Activated naive CD8-positive, alpha-beta T cell treated with anti-CD3 and anti-CD28 coated beads for 36 hours (primary cell): ENCODE measurements around the gene MTARC1. TPM values are rescaled to one million over a fixed set of nuclear protein-coding genes. Genes with fewer than 3 reads are reported as not detected.

Source experiments
- DNase-seq: peaks from one replicate; pipeline ENCODE4 v3.0.0; 2021
- H3K27ac Mint-ChIP-seq: one replicate; pipeline ENCODE4 v1.8.0; 2022; ENCODE audit warnings: mild to moderate bottlenecking, moderate library complexity, mixed read lengths
- H3K27me3 Mint-ChIP-seq: one replicate; pipeline ENCODE4 v1.8.0; 2022; ENCODE audit warnings: mild to moderate bottlenecking, mixed read lengths
- H3K36me3 Mint-ChIP-seq: one replicate; pipeline ENCODE4 v1.8.0; 2021; ENCODE audit warnings: mild to moderate bottlenecking, mixed read lengths
- H3K4me1 Mint-ChIP-seq: one replicate; pipeline ENCODE4 v1.8.0; 2021; ENCODE audit warnings: mixed read lengths
- H3K4me3 Mint-ChIP-seq: one replicate; pipeline ENCODE4 v1.8.0; 2022; ENCODE audit warnings: mild to moderate bottlenecking, moderate library complexity, mixed read lengths
- H3K9me3 Mint-ChIP-seq: one replicate; pipeline ENCODE4 v1.8.0; 2022; ENCODE audit warnings: mixed read lengths
- total RNA-seq, 2 experiments: library from RNA; stranded (reverse); gene quantifications; one replicate each; pipeline ENCODE4 v1.2.3, GENCODE V29; 2021

MTARC1 gene
- total RNA-seq, 2 experiments from 2014 or later, result 0.33 TPM; not detected in 1

DNA sequence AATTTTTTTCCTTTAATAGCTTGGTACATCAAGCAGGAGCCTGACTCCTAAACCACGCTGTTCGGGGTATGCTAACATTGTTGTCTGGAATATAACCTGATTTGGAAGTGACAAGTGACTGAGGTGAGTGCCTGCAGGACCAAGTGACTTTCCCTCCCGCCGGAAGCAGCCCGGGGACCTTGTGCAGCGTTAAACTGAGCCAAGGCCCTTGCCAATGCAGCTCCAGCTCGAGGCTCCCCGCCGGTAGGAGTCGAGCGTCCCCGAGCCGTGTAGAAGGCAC, 716 bp upstream of the MTARC1 start:
- Mint-ChIP-seq H3K36me3 (no peaks in the 10 kb centered on the region), H3K4me3 (no peak overlapping the region), H3K4me1 (no peaks in the 10 kb centered on the region), H3K27me3 (peaks cover 60% of the 10 kb centered on the region), H3K9me3 (no peaks in the 10 kb centered on the region), H3K27ac (no peak overlapping the region)
- DNase-seq, result no peak

DNA sequence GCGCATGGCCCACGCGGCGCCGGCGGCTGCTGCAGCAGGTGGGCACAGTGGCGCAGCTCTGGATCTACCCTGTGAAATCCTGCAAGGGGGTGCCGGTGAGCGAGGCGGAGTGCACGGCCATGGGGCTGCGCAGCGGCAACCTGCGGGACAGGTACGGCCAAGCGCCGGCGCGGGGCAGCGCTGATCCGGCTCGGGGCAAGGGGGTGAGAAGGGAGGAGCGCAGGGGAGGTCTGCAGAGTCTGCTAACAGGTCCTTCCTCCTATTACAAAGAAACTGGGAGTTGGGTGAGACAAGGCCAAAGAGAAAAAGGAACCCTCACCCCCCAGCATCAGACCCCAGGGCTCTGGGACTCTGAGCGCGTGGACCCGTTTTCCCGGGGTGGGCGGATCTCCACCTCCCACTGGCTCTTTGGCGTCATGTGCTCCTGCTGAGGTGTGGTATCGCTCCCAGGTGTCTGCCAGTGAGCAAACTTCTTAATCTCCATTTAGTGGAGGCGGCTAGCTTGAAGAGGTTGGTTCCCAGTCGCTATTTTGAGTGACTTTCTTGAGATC, 431 bp downstream of the MTARC1 start:
- Mint-ChIP-seq H3K36me3 (no peaks in the 10 kb centered on the region), H3K9me3 (no peaks in the 10 kb centered on the region), H3K4me1 (no peaks in the 10 kb centered on the region), H3K4me3 (no peak overlapping the region), H3K27ac (no peak overlapping the region), H3K27me3 (peaks cover 60% of the 10 kb centered on the region)
- no peak for DNase-seq

- no peaks in the 10 kb centered on the region for H3K9me3 Mint-ChIP-seq
- DNase-seq, result no peak
- H3K36me3 Mint-ChIP-seq, result no peaks in the 10 kb centered on the region
- peaks cover 48% of the 10 kb centered on the region for H3K27me3 Mint-ChIP-seq
- no peak overlapping the region for H3K27ac Mint-ChIP-seq
- H3K4me3 Mint-ChIP-seq, result no peak overlapping the region
- no peaks in the 10 kb centered on the region for H3K4me1 Mint-ChIP-seq
These were observed 2.2 kb downstream of the MTARC1 start for GRCh38 chr1:220788900-220789299.

DNA sequence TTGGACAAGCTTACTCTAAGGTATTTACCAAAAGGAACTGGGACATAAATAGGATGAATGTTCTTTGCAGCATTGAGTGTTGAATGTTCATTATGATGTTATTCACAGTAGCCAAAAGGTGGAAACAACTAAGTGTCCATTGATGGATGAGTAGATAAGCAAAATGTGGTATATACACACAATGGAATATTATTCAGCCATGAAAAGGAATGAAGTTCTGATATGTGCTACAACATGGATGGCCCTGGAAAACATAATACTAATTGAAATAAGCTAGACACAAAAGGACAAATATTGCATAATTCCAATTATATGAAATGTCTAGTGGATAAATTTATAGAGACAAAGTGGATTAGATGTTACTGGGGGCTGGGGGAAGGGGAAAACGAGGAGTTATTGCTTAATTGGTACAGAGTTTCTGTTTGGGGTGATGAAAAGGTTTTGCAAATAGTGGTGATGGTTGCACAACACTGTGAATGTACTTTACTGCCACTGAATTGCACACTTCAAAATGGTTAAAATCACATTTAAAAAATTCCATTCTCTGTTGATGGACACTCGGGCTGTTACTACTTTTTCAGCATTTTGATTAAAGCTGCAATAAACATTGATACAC, 2.9 kb downstream of the MTARC1 start:
- Mint-ChIP-seq H3K9me3 (no peaks in the 10 kb centered on the region), H3K27ac (no peak overlapping the region), H3K4me3 (no peak overlapping the region), H3K27me3 (peaks cover 41% of the 10 kb centered on the region), H3K4me1 (no peaks in the 10 kb centered on the region), H3K36me3 (no peaks in the 10 kb centered on the region)
- no peak for DNase-seq

- Mint-ChIP-seq H3K4me3 (no peak overlapping the region), H3K4me1 (no peaks in the 10 kb centered on the region), H3K27ac (no peak overlapping the region), H3K36me3 (no peaks in the 10 kb centered on the region), H3K9me3 (no peaks in the 10 kb centered on the region), H3K27me3 (peaks cover 25% of the 10 kb centered on the region)
- DNase-seq, result no peak
These were observed 4.6 kb downstream of the MTARC1 start for GRCh38 chr1:220791285-220791684.

DNA sequence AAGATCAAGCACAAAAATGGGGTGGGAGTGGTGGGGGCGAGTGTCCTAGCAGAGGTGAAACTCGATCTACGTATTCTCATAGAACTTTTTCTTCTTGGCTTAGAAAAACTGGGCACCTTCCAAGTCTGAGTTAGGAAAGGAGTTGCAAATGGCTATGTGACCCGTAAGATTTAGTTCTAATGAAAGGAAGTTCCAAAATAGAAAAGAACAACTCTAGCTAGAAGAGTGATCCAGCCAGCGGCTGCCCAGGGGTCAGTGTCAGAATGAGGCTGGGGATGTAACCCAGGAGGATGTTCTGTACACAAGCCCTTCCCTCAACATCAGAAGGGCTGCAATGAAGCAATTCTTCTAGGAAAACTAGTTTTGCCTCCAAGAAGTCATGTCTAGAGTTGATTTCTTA, 5.2 kb downstream of the MTARC1 start:
- no peaks in the 10 kb centered on the region for H3K4me1 Mint-ChIP-seq
- no peaks in the 10 kb centered on the region for H3K9me3 Mint-ChIP-seq
- no peak overlapping the region for H3K27ac Mint-ChIP-seq
- DNase-seq, result no peak
- H3K4me3 Mint-ChIP-seq, result no peak overlapping the region
- H3K27me3 Mint-ChIP-seq, result peaks cover 21% of the 10 kb centered on the region
- no peaks in the 10 kb centered on the region for H3K36me3 Mint-ChIP-seq

GRCh38 chr1:220796530-220796929, 9.8 kb downstream of the MTARC1 start:
- no peaks in the 10 kb centered on the region for H3K36me3 Mint-ChIP-seq
- H3K27ac Mint-ChIP-seq, result no peak overlapping the region
- H3K4me3 Mint-ChIP-seq, result no peak overlapping the region
- no peaks in the 10 kb centered on the region for H3K9me3 Mint-ChIP-seq
- H3K4me1 Mint-ChIP-seq, result no peaks in the 10 kb centered on the region
- no peaks in the 10 kb centered on the region for H3K27me3 Mint-ChIP-seq
- DNase-seq, result no peak

DNA sequence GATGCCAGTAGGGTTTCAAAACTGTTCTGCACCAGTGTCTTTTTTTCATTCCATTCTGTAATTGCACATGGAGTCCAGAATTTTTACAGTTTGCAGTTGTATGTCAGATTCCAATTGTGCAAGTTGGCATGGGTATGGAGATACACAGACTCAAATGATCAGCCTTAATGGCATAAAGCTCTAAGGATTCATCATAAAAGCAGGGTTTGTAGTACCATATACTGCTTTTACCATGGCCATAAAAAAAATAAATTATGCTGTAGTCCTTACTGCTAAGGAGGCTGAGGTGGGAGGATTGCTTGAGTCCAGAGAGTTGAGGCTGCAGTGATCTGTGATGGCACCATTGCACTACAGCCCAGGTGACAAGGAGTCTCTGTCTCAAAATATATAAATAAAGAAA, 10.3 kb downstream of the MTARC1 start:
- H3K9me3 Mint-ChIP-seq, result no peaks in the 10 kb centered on the region
- no peak overlapping the region for H3K4me3 Mint-ChIP-seq
- H3K27ac Mint-ChIP-seq, result no peak overlapping the region
- no peaks in the 10 kb centered on the region for H3K27me3 Mint-ChIP-seq
- H3K4me1 Mint-ChIP-seq, result no peaks in the 10 kb centered on the region
- H3K36me3 Mint-ChIP-seq, result no peaks in the 10 kb centered on the region
- no peak for DNase-seq

GRCh38 chr1:220797553-220797952, 10.8 kb downstream of the MTARC1 start:
- no peak overlapping the region for H3K4me3 Mint-ChIP-seq
- H3K9me3 Mint-ChIP-seq, result no peaks in the 10 kb centered on the region
- no peak for DNase-seq
- no peaks in the 10 kb centered on the region for H3K27me3 Mint-ChIP-seq
- no peak overlapping the region for H3K27ac Mint-ChIP-seq
- H3K36me3 Mint-ChIP-seq, result no peaks in the 10 kb centered on the region
- no peaks in the 10 kb centered on the region for H3K4me1 Mint-ChIP-seq

- Mint-ChIP-seq H3K27me3 (peaks cover 4% of the 10 kb centered on the region), H3K36me3 (no peaks in the 10 kb centered on the region), H3K4me3 (no peak overlapping the region), H3K9me3 (no peaks in the 10 kb centered on the region), H3K4me1 (no peaks in the 10 kb centered on the region), H3K27ac (no peak overlapping the region)
- no peak for DNase-seq
These were observed 11.6 kb downstream of the MTARC1 start for GRCh38 chr1:220798338-220798737.

DNA sequence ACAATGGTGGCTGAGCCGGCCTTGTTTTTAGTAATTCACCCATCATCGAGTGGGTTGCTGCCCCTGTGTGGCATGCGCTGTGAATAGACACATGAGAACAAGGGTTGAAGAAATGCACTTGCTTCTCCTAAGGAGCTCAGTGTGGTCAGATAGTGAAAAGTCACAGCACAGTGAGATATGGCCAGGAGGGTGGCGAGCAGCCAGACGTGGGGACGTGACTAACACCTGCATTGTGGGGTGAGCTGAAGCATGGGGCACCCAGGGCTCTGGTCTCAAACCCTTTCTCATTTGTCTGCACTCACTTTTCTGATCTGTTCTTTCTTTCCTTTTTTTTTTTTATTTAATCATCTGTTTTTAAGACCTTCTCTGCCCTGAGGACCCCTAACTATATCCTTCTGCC, 13.5 kb downstream of the MTARC1 start:
- no peaks in the 10 kb centered on the region for H3K9me3 Mint-ChIP-seq
- H3K36me3 Mint-ChIP-seq, result no peaks in the 10 kb centered on the region
- H3K4me1 Mint-ChIP-seq, result no peaks in the 10 kb centered on the region
- no peak overlapping the region for H3K27ac Mint-ChIP-seq
- no peak for DNase-seq
- peaks cover 7% of the 10 kb centered on the region for H3K27me3 Mint-ChIP-seq
- no peak overlapping the region for H3K4me3 Mint-ChIP-seq

- H3K27ac Mint-ChIP-seq, result no peak overlapping the region
These were observed 16.9 kb downstream of the MTARC1 start for GRCh38 chr1:220803401-220804201.

GRCh38 chr1:220804202-220804586, 17.5 kb downstream of the MTARC1 start:
- no peak for DNase-seq
- peaks cover 10% of the 10 kb centered on the region for H3K27me3 Mint-ChIP-seq
- no peaks in the 10 kb centered on the region for H3K9me3 Mint-ChIP-seq
- H3K4me3 Mint-ChIP-seq, result no peak overlapping the region
- H3K36me3 Mint-ChIP-seq, result no peaks in the 10 kb centered on the region
- no peak overlapping the region for H3K27ac Mint-ChIP-seq
- H3K4me1 Mint-ChIP-seq, result no peaks in the 10 kb centered on the region

More at GRCh38 chr1:220803401-220804201, 16.9 kb downstream of the MTARC1 start:
- Mint-ChIP-seq H3K27me3 (peaks cover 7% of the 10 kb centered on the region), H3K36me3 (no peaks in the 10 kb centered on the region), H3K9me3 (no peaks in the 10 kb centered on the region), H3K4me1 (no peaks in the 10 kb centered on the region), H3K4me3 (no peak overlapping the region)
- no peak for DNase-seq

DNA sequence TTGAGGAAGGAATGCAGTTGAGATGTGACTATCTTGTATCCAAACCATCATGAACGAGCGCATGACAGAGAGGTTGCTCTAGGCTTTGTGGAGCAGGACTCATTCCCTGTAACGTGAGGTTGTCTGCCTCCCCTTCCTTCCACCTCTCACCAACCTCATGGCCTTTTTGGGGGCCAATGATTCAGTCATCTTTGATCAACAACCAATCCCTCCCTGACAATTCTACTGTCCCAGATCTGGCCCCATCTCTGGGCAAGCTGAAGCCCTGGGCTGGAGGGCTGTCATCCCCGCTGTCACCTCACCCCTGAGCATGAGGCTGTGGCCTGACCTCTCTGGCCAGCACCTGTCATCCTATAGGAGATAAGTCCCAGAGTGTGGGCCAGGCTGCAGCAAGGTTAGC, 19.7 kb downstream of the MTARC1 start:
- H3K4me3 Mint-ChIP-seq, result no peak overlapping the region
- H3K36me3 Mint-ChIP-seq, result no peaks in the 10 kb centered on the region
- no peaks in the 10 kb centered on the region for H3K9me3 Mint-ChIP-seq
- H3K4me1 Mint-ChIP-seq, result peaks cover 2% of the 10 kb centered on the region
- peaks cover 19% of the 10 kb centered on the region for H3K27me3 Mint-ChIP-seq
- DNase-seq, result no peak
- no peak overlapping the region for H3K27ac Mint-ChIP-seq

DNA sequence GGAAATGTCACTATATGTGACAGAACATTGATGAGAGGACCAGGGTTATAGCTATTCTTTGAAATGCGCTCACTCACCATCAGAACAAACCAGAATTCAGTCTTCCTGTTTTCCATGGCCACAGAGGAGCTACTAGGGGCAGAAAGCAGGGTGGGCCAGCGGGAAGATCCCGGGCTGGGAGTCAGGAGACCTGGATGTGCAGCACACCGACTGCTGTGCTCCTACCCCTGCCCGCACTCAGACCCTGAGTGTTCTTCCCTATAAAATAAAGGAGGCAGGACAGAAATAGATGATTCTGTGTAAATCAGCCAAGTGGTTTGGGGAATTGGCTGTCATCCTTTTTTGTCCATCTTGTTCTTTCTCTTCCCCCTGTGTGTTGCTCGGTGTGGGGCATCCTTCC, 21.0 kb downstream of the MTARC1 start:
- Mint-ChIP-seq H3K36me3 (no peaks in the 10 kb centered on the region), H3K9me3 (no peaks in the 10 kb centered on the region), H3K27me3 (peaks cover 29% of the 10 kb centered on the region), H3K4me1 (peaks cover 2% of the 10 kb centered on the region), H3K27ac (no peak overlapping the region), H3K4me3 (no peak overlapping the region)
- no peak for DNase-seq
